HG03469 (cell line): ENCODE data around the gene NDC1.

ENCODE experiments used
- ATAC-seq: cut with Tn5 transposase; IDR thresholded peaks from one replicate; pipeline ENCODE4 v1.9.1; 2021; ENCODE audit warnings: mild to moderate bottlenecking, moderate library complexity, moderate number of reproducible peaks; ENCODE audit not compliant: unreplicated experiment

NDC1 gene

GRCh38 chr1:53732409-53732808 is 105.7 kb downstream of the NDC1 start:
- no peak for ATAC-seq

- ATAC-seq: no peak
Observed at GRCh38 chr1:53731779-53732305, 106.3 kb downstream of the NDC1 start.

GRCh38 chr1:53731043-53731600 is 107.0 kb downstream of the NDC1 start:
- no peak for ATAC-seq

- ATAC-seq: no peak
Observed at GRCh38 chr1:53730224-53730865, 107.8 kb downstream of the NDC1 start.

GRCh38 chr1:53729456-53730223 is 108.5 kb downstream of the NDC1 start:
- no peak for ATAC-seq

GRCh38 chr1:53728702-53729455 is 109.2 kb downstream of the NDC1 start:
- ATAC-seq: no peak

GRCh38 chr1:53728196-53728595 is 109.9 kb downstream of the NDC1 start:
- no peak for ATAC-seq

GRCh38 chr1:53727461-53728092 is 110.5 kb downstream of the NDC1 start:
- ATAC-seq: no peak

- no peak for ATAC-seq
Observed at GRCh38 chr1:53726009-53726600, 112.0 kb downstream of the NDC1 start.

- no peak for ATAC-seq
Observed at GRCh38 chr1:53725238-53725689, 112.8 kb downstream of the NDC1 start.

GRCh38 chr1:53722025-53722424 is 116.1 kb downstream of the NDC1 start:
- no peak for ATAC-seq

- no peak for ATAC-seq
Observed at GRCh38 chr1:53721088-53721487, 117.0 kb downstream of the NDC1 start.

GRCh38 chr1:53719469-53719868 is 118.6 kb downstream of the NDC1 start:
- ATAC-seq: no peak

GRCh38 chr1:53718443-53718842 is 119.7 kb downstream of the NDC1 start:
- no peak for ATAC-seq

GRCh38 chr1:53717025-53717804 is 120.9 kb downstream of the NDC1 start:
- no peak for ATAC-seq

- no peak for ATAC-seq
Observed at GRCh38 chr1:53716150-53716549, 121.9 kb downstream of the NDC1 start.

GRCh38 chr1:53715478-53715877 is 122.6 kb downstream of the NDC1 start:
- ATAC-seq: no peak
